Loucy (cell line): ENCODE data around the gene ZFAND3.

Source experiments
- CTCF ChIP-seq: fragments of 200-600 bp; sonication (generic); conservative IDR thresholded peaks from 2 replicates; pipeline ENCODE4 v1.5.1; 2014; ENCODE audit warnings: mild to moderate bottlenecking, antibody characterized with exemption, low read length
- EZH2phosphoT487 ChIP-seq: fragments of 200-600 bp; IDR thresholded peaks from 2 replicates; pipeline ENCODE4 v1.6.1; 2018; ENCODE audit warnings: antibody characterized with exemption, mild to moderate bottlenecking, moderate library complexity, borderline replicate concordance

GRCh38 chr6:37816599-37817375 is 2.7 kb upstream of the ZFAND3 start:
- TF ChIP-seq CTCF (no peak), EZH2phosphoT487 (no peak)
